Neural cell (in vitro differentiated cells): ENCODE results near the gene NFAT5. TPM values are rescaled to one million over a fixed set of nuclear protein-coding genes. Genes with fewer than 3 reads are reported as not detected.

Experiments used
- H2AFZ ChIP-seq: fragments of 200-600, 300-800 bp; sonication (generic), shearing (Covaris generic); 2 replicates; pipeline ENCODE4 v1.6.0; 2014; ENCODE audit warnings: low read depth, mild to moderate bottlenecking, antibody characterized with exemption, low read length, moderate library complexity
- H3F3A ChIP-seq: fragments of 200-600 bp; shearing (Covaris generic); 2 replicates; pipeline ENCODE4 v1.6.1; 2016; ENCODE audit warnings: mild to moderate bottlenecking, moderate library complexity, mixed read lengths, antibody characterized with exemption, low read length; ENCODE audit not compliant: insufficient read depth, poor library complexity, severe bottlenecking
- H3K27ac ChIP-seq: fragments of 200-600, 300-800 bp; sonication (generic), shearing (Covaris generic); 2 replicates; pipeline ENCODE4 v1.5.1; 2014; ENCODE audit warnings: mild to moderate bottlenecking, low read length, moderate library complexity
- H3K27me3 ChIP-seq: fragments of 300-800, 200-600 bp; sonication (generic), shearing (Covaris generic); 2 replicates; pipeline ENCODE4 v1.6.0; 2014; ENCODE audit warnings: mild to moderate bottlenecking, low read depth, low read length, moderate library complexity; ENCODE audit not compliant: insufficient read depth
- H3K36me3 ChIP-seq: fragments of 300-800, 200-600 bp; sonication (generic), shearing (Covaris generic); 2 replicates; pipeline ENCODE4 v1.5.1; 2014; ENCODE audit warnings: mild to moderate bottlenecking, antibody characterized with exemption, low read length, moderate library complexity; ENCODE audit not compliant: insufficient read depth
- H3K4me2 ChIP-seq: fragments of 300-800, 200-600 bp; sonication (generic), shearing (Covaris generic); 2 replicates; pipeline ENCODE4 v1.6.0; 2014; ENCODE audit warnings: mild to moderate bottlenecking, low read length
- H3K4me3 ChIP-seq: fragments of 300-800, 200-600 bp; sonication (generic), shearing (Covaris generic); 2 replicates; pipeline ENCODE4 v1.5.1; 2014; ENCODE audit warnings: mild to moderate bottlenecking, low read length, moderate library complexity
- H3K79me2 ChIP-seq: fragments of 200-600 bp; shearing (Covaris generic); replicated peaks from 2 replicates; pipeline ENCODE4 v1.6.0; 2014; ENCODE audit warnings: mild to moderate bottlenecking, low read length, moderate library complexity; ENCODE audit not compliant: insufficient read depth
- H3K9ac ChIP-seq: fragments of 300-800, 200-600 bp; sonication (generic), shearing (Covaris generic); 2 replicates; pipeline ENCODE4 v1.6.1; 2016; ENCODE audit warnings: mild to moderate bottlenecking, low read length, mixed read lengths
- H3K9me2 ChIP-seq: fragments of 200-600 bp; shearing (Covaris generic); 2 replicates; pipeline ENCODE4 v1.6.1; 2016; ENCODE audit warnings: mild to moderate bottlenecking, low read length, mixed read lengths; ENCODE audit not compliant: insufficient read depth
- H3K9me3 ChIP-seq: fragments of 200-600, 300-800 bp; sonication (generic), shearing (Covaris generic); 2 replicates; pipeline ENCODE4 v1.6.1; 2016; ENCODE audit warnings: mild to moderate bottlenecking, mixed run types, low read length, moderate library complexity, mixed read lengths
- H4K20me1 ChIP-seq: fragments of 200-600 bp; shearing (Covaris generic); 2 replicates; pipeline ENCODE4 v1.6.1; 2016; ENCODE audit warnings: mild to moderate bottlenecking, mixed run types; ENCODE audit not compliant: insufficient read depth
- CTCF ChIP-seq: fragments of 450-650 bp; IDR thresholded peaks from 2 replicates; pipeline ENCODE4 v1.5.1; 2014; ENCODE audit warnings: antibody characterized with exemption, mild to moderate bottlenecking, moderate library complexity; ENCODE audit not compliant: poor library complexity, severe bottlenecking
- EP300 ChIP-seq: fragments of 450-650 bp; conservative IDR thresholded peaks from 2 replicates; pipeline ENCODE4 v1.6.1; 2014; ENCODE audit warnings: antibody characterized with exemption, mild to moderate bottlenecking, moderate library complexity; ENCODE audit not compliant: poor library complexity, severe bottlenecking
- EZH2 ChIP-seq: fragments of 200-600, 300-800 bp; shearing (Covaris generic), sonication (generic); IDR thresholded peaks from 2 replicates; pipeline ENCODE4 v1.6.1; 2014; ENCODE audit warnings: antibody characterized with exemption, low read length, borderline replicate concordance, mild to moderate bottlenecking; ENCODE audit not compliant: insufficient read depth, poor library complexity, severe bottlenecking
- MXI1 ChIP-seq: fragments of 450-650 bp; conservative IDR thresholded peaks from 2 replicates; pipeline ENCODE4 v1.6.1; 2014; ENCODE audit warnings: antibody characterized with exemption, mild to moderate bottlenecking; ENCODE audit not compliant: poor library complexity, severe bottlenecking
- POLR2AphosphoS5 ChIP-seq: IDR thresholded peaks from 2 replicates; pipeline ENCODE4 v1.6.1; 2012
- RAD21 ChIP-seq: fragments of 450-650 bp; conservative IDR thresholded peaks from 2 replicates; pipeline ENCODE4 v1.6.1; 2014; ENCODE audit warnings: antibody characterized with exemption, mild to moderate bottlenecking, moderate library complexity
- REST ChIP-seq: IDR thresholded peaks from 2 replicates; pipeline ENCODE4 v1.6.1; 2012; ENCODE audit warnings: borderline replicate concordance
- SMC3 ChIP-seq: fragments of 450-650 bp; conservative IDR thresholded peaks from 2 replicates; pipeline ENCODE4 v1.6.1; 2014; ENCODE audit warnings: antibody characterized with exemption, mild to moderate bottlenecking, moderate library complexity; ENCODE audit not compliant: poor library complexity
- TAF1 ChIP-seq: IDR thresholded peaks from 2 replicates; pipeline ENCODE4 v1.6.1; 2012; ENCODE audit warnings: low read depth
- polyA plus RNA-seq: library from polyadenylated mRNA; depleted of rRNA; stranded (reverse); fragments of >200 nt; gene quantifications from 2 replicates; pipeline ENCODE4 v1.2.3, GENCODE V29; 2014

NFAT5 gene
- polyA plus RNA-seq, 1 donor from 2014 or later = 9.2 TPM

- Histone ChIP-seq H4K20me1 (no peaks in the 10 kb centered on the region), H2AFZ (no peak overlapping the region), H3K4me3 (no peak overlapping the region), H3K9me3 (no peaks in the 10 kb centered on the region), H3K27ac (no peak overlapping the region), H3K9me2 (no peaks in the 10 kb centered on the region), H3K79me2 (no peaks in the 10 kb centered on the region), H3K27me3 (no peaks in the 10 kb centered on the region), H3K4me2 (no peak overlapping the region), H3K36me3 (peaks cover 10% of the 10 kb centered on the region), H3K9ac (no peak overlapping the region), H3F3A (no peaks in the 10 kb centered on the region)
- TF ChIP-seq CTCF = no peak
Measured at GRCh38 chr16:69701866-69702265, 136.1 kb downstream of the NFAT5 start.

GRCh38 chr16:69703638-69704037 lies 137.9 kb downstream of the NFAT5 start:
- H3K36me3 ChIP-seq = peaks cover 4% of the 10 kb centered on the region
- H2AFZ ChIP-seq = no peak overlapping the region
- no peak for TF ChIP-seq RAD21
- TF ChIP-seq MXI1 = no peak
- no peak for TF ChIP-seq EP300
- TF ChIP-seq EZH2 = no peak
- no peak for TF ChIP-seq CTCF
- TF ChIP-seq POLR2AphosphoS5 = no peak
- TF ChIP-seq TAF1 = no peak
- no peak for TF ChIP-seq REST
- TF ChIP-seq SMC3 = no peak
- no peak overlapping the region for H3K27ac ChIP-seq
- no peaks in the 10 kb centered on the region for H3K9me2 ChIP-seq
- no peaks in the 10 kb centered on the region for H3K79me2 ChIP-seq
- no peaks in the 10 kb centered on the region for H4K20me1 ChIP-seq
- H3F3A ChIP-seq = no peaks in the 10 kb centered on the region
- no peak overlapping the region for H3K4me2 ChIP-seq
- H3K27me3 ChIP-seq = no peaks in the 10 kb centered on the region
- no peak overlapping the region for H3K9ac ChIP-seq
- H3K9me3 ChIP-seq = no peaks in the 10 kb centered on the region
- no peak overlapping the region for H3K4me3 ChIP-seq
